PC-9 (cell line): ENCODE measurements around the gene DNM3. TPM values are rescaled to one million over a fixed set of nuclear protein-coding genes. Genes with fewer than 3 reads are reported as not detected.

Experiments
- BruUV-seq: library from RNA; stranded (reverse); fragments of 400-500 nt; replicated peaks from 2 replicates; lab custom pipeline; 2021; lab: Mats Ljungman, UMichigan
- CTCF ChIA-PET: fragments of 300-600 bp; sonication (Branson Sonifier 250); formaldehyde crosslinking; loops from one replicate; lab custom pipeline; 2022; ENCODE audit warnings: antibody characterized with exemption; lab: Charles Lee
- POLR2A ChIA-PET: fragments of 300-600 bp; sonication (Branson Sonifier 250); formaldehyde crosslinking; loops from one replicate; lab custom pipeline; 2022; ENCODE audit warnings: antibody characterized with exemption; ENCODE audit not compliant: unreplicated experiment; lab: Charles Lee
- DNase-seq, 2 experiments: peaks; one replicate each; pipeline versions ENCODE4 v3.0.0 to v3.0.0-alpha.2; 2015 to 2022; ENCODE audit warnings: mixed read lengths in 1 of 2
- H2AFZ ChIP-seq: fragments of 200-600 bp; sonication (generic); 2 replicates; pipeline ENCODE4 v1.8.1; 2017; ENCODE audit warnings: antibody characterized with exemption
- H3F3A ChIP-seq: fragments of 200-600 bp; sonication (generic); 2 replicates; pipeline ENCODE4 v1.8.1; 2017; ENCODE audit warnings: antibody characterized with exemption, mild to moderate bottlenecking, low read depth; ENCODE audit not compliant: insufficient read depth
- H3K27ac ChIP-seq: fragments of 200-600 bp; sonication (generic); 2 replicates; pipeline ENCODE4 v1.6.1; 2016; ENCODE audit warnings: mixed run types
- H3K27me3 ChIP-seq: fragments of 200-600 bp; sonication (generic); 2 replicates; pipeline ENCODE4 v1.6.1; 2016; ENCODE audit warnings: low read depth, mixed run types; ENCODE audit not compliant: insufficient read depth
- H3K36me3 ChIP-seq: fragments of 200-600 bp; sonication (generic); 2 replicates; pipeline ENCODE4 v1.6.1; 2016; ENCODE audit warnings: low read depth, mixed run types
- H3K4me1 ChIP-seq: fragments of 200-600 bp; sonication (generic); replicated peaks from 2 replicates; pipeline ENCODE4 v1.6.1; 2016; ENCODE audit warnings: mixed run types; ENCODE audit not compliant: insufficient read depth
- H3K4me2 ChIP-seq: fragments of 200-600 bp; sonication (generic); 2 replicates; pipeline ENCODE4 v1.6.1; 2017; ENCODE audit warnings: mixed run types
- H3K4me3 ChIP-seq: fragments of 200-600 bp; sonication (generic); 2 replicates; pipeline ENCODE4 v1.6.1; 2016; ENCODE audit warnings: mixed run types
- H3K79me2 ChIP-seq: fragments of 200-600 bp; sonication (generic); 2 replicates; pipeline ENCODE4 v1.6.1; 2017; ENCODE audit warnings: low read depth, mixed run types
- H3K9me2 ChIP-seq: fragments of 200-600 bp; sonication (generic); 2 replicates; pipeline ENCODE4 v1.8.1; 2017; ENCODE audit warnings: mild to moderate bottlenecking; ENCODE audit not compliant: insufficient read depth
- H3K9me3 ChIP-seq: fragments of 200-600 bp; sonication (generic); 2 replicates; pipeline ENCODE4 v1.8.1; 2016; ENCODE audit warnings: low read depth; ENCODE audit not compliant: insufficient read depth
- H4K20me1 ChIP-seq: fragments of 200-600 bp; sonication (generic); 2 replicates; pipeline ENCODE4 v1.8.1; 2017; ENCODE audit not compliant: insufficient read depth
- CTCF ChIP-seq: fragments of 200-600 bp; sonication (generic); conservative IDR thresholded peaks from 2 replicates; pipeline ENCODE4 v1.6.1; 2017; ENCODE audit warnings: mixed run types, antibody characterized with exemption, mild to moderate bottlenecking, moderate library complexity
- EZH2 ChIP-seq: fragments of 200-600 bp; sonication (generic); IDR thresholded peaks from 2 replicates; pipeline ENCODE4 v1.8.0; 2017; ENCODE audit warnings: antibody characterized with exemption, low read depth
- intact Hi-C: fragments of 100-400 bp; cut with micrococcal nuclease; formaldehyde crosslinking; loops from one replicate; pipeline ENCODE4 v1.10.0; 2022; ENCODE audit not compliant: unreplicated experiment
- total RNA-seq: library from RNA; stranded (reverse); gene quantifications from 2 replicates; pipeline ENCODE4 v1.2.3, GENCODE V29; 2021

The DNM3 gene
- total RNA-seq, 1 experiment from 2014 or later: 1.7 TPM

DNA sequence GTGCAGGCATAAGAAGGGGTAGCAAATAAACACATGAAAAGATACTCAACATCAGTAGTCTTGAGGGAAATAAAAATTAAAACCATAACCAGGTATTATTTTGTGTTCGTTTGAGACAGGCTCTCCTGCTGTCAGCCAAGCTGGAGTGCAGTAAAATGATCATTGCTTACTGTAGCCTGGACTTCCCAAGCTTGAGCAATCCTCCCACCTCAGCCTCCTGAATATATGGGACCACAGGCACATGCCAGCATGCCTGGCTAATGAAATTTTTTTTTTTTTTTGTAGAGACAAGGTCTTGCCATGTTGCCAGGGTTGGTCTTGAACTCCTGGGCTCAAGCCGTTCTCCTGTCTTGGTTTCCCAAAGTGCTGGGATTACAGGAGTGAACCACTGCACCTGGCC, 108.0 kb downstream of the DNM3 start:
- TF ChIP-seq CTCF (no peak), EZH2 (no peak)
- 0 out of 2 replicates have a peak, but pooled peaks cover 5% of the 10 kb centered on the region for H3K4me1 ChIP-seq
- no peaks in the 10 kb centered on the region for H3K36me3 ChIP-seq
- no peak for DNase-seq
- H3K9me3 ChIP-seq: no peaks in the 10 kb centered on the region
- CTCF ChIA-PET: interaction anchor here (0.6 kb wide), 1 partner anchor 305 kb away, joined by 6 read pairs; no protein-coding TSS in a partner anchor
- no peaks in the 10 kb centered on the region for H4K20me1 ChIP-seq
- no peaks in the 10 kb centered on the region; the same call in 1 of the 2 replicates for H3K9me2 ChIP-seq
- intact Hi-C loops: no loop called here
- no peaks in the 10 kb centered on the region for H3K79me2 ChIP-seq
- H3K27ac ChIP-seq: no peak overlapping the region
- no peak overlapping the region for H3K4me2 ChIP-seq
- POLR2A ChIA-PET: no interaction called here
- H3K4me3 ChIP-seq: no peak overlapping the region
- H2AFZ ChIP-seq: no peak overlapping the region
- no peaks in the 10 kb centered on the region for H3F3A ChIP-seq
- no TSS peak for BruUV-seq
- H3K27me3 ChIP-seq: no peaks in the 10 kb centered on the region

- no peaks in the 10 kb centered on the region for H4K20me1 ChIP-seq
- H3K4me3 ChIP-seq: no peak overlapping the region
- BruUV-seq: no TSS peak
- no peaks in the 10 kb centered on the region for H3K79me2 ChIP-seq
- TF ChIP-seq CTCF (no peak), EZH2 (no peak)
- H2AFZ ChIP-seq: no peak overlapping the region
- DNase-seq: no peak
- H3K27ac ChIP-seq: no peak overlapping the region
- no peaks in the 10 kb centered on the region for H3K4me1 ChIP-seq
- intact Hi-C loops: no loop called here
- H3K27me3 ChIP-seq: no peaks in the 10 kb centered on the region
- no peaks in the 10 kb centered on the region for H3F3A ChIP-seq
- H3K4me2 ChIP-seq: no peak overlapping the region
- ChIA-PET CTCF (no interaction called here), POLR2A (no interaction called here)
- H3K36me3 ChIP-seq: no peaks in the 10 kb centered on the region
- no peaks in the 10 kb centered on the region; the same call in 1 of the 2 replicates for H3K9me2 ChIP-seq
- no peaks in the 10 kb centered on the region for H3K9me3 ChIP-seq
These were observed 112.5 kb downstream of the DNM3 start for GRCh38 chr1:171953835-171954234.

DNA sequence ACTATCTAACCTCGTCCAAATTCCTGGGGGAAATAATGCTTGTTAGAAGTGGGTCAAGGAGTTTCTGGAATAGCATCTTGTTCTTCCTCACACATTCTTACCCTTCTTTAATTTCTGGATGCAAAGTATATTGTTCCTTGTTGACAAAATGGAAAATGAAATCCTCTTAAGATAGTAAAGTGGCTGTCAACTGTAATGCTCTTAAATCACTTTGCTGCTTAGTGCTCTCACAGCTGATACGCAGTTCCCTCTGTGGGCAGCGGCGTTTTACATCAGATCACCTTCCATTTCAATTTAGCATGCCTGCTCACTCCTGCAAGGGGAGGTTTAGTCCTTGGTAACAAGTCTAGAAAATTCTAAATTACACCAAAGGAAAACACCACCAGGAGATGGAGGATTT, 113.1 kb downstream of the DNM3 start:
- H3K4me3 ChIP-seq: no peak overlapping the region
- TF ChIP-seq CTCF (no peak), EZH2 (no peak)
- H3K27me3 ChIP-seq: no peaks in the 10 kb centered on the region
- H3K4me1 ChIP-seq: no peaks in the 10 kb centered on the region
- ChIA-PET POLR2A (no interaction called here), CTCF (no interaction called here)
- H3F3A ChIP-seq: no peaks in the 10 kb centered on the region
- H2AFZ ChIP-seq: no peak overlapping the region
- H3K36me3 ChIP-seq: no peaks in the 10 kb centered on the region
- no peaks in the 10 kb centered on the region; the same call in 1 of the 2 replicates for H3K9me2 ChIP-seq
- no peak overlapping the region for H3K4me2 ChIP-seq
- BruUV-seq: no TSS peak
- DNase-seq: no peak
- no peaks in the 10 kb centered on the region for H3K9me3 ChIP-seq
- intact Hi-C loops: no loop called here
- H4K20me1 ChIP-seq: no peaks in the 10 kb centered on the region
- no peaks in the 10 kb centered on the region for H3K79me2 ChIP-seq
- H3K27ac ChIP-seq: no peak overlapping the region
